ENCODE data around the gene SOX8. TPM values are rescaled to one million over a fixed set of nuclear protein-coding genes. Genes with fewer than 3 reads are reported as not detected.

SOX8 gene
- polyA plus RNA-seq, 3 donors = not detected

DNA sequence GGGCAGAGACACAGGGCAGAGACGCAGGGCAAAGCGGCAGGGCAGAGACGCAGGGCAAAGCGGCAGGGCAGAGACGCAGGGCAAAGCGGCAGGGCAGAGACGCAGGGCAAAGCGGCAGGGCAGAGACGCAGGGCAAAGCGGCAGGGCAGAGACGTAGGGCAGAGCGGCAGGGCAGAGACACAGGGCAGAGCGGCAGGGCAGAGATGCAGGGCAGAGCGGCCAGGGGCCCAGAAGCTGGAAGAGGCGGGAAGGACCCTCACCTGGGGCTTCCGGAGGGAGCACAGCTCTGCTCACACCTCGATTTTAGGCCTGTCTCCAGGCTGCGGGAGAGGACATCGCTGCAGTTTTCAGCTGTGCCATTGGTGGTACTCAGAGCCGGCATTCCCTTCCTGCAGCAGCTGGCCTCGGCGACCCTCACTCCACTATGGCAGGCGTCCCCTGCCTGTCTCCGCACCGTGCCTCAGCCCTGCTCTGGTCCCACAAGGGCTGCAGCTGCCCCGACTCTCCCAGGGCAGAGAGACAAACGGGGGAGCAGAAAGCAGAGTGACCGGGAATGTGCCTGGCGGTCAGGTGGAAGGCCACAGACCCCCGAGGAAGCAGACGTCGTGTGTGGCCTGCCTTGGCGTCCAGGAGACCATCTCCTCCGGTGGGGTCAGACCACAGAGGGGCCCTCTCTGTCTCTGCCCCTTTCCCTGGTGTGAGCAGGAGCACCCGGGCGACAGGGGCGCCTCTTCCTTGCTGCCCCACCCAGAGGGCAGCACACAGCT lies 29.9 kb downstream of the SOX8 start:
- no peaks in the 10 kb centered on the region for H3K27me3 ChIP-seq (ENCODE audit: control insufficient read depth in 2 of 2, insufficient read depth in 2 of 2, low read length in 2 of 2)
- H3K4me3 ChIP-seq (replicated peaks in 1 of 3; ENCODE audit: low read depth in 2 of 3, low read length in 3 of 3) = no peak overlapping the region
- no peaks in the 10 kb centered on the region for H3K4me1 ChIP-seq (ENCODE audit: control insufficient read depth in 1 of 2, insufficient read depth in 2 of 2, low read length in 2 of 2)
- no peak overlapping the region for H2AFZ ChIP-seq (ENCODE audit: insufficient read depth, low read depth, low read length, poor library complexity, severe bottlenecking)
- no peak overlapping the region for H3K27ac ChIP-seq (ENCODE audit: low read depth in 1 of 2, low read length in 2 of 2)
- intact Hi-C loops (cut with micrococcal nuclease) = no loop called here
- no peak for DNase-seq
- Mint-ChIP-seq H3K27ac (no peak overlapping the region), H3K9me3 (peaks cover 0 to 5% (median 0%) of the 10 kb centered on the region in 7 donors), H3K27me3 (ENCODE audit: low read depth in 3 of 3) (peaks cover 7 to 13% (median 10%) of the 10 kb centered on the region in 3 donors), H3K4me1 (no peaks in the 10 kb centered on the region), H3K4me3 (no peak overlapping the region), H3K36me3 (no peaks in the 10 kb centered on the region)
- H3K36me3 ChIP-seq (replicated peaks in 1 of 2; ENCODE audit: control insufficient read depth in 1 of 2, insufficient read depth in 2 of 2, low read length in 2 of 2) = no peaks in the 10 kb centered on the region
- H3K9me3 ChIP-seq (replicated peaks in 1 of 2; ENCODE audit: control insufficient read depth in 1 of 2, insufficient read depth in 1 of 2, low read length in 2 of 2) = no peaks in the 10 kb centered on the region
- no peaks in the 10 kb centered on the region for H3K79me2 ChIP-seq (ENCODE audit: insufficient read depth, low read length)
- no peak overlapping the region for H3K9ac ChIP-seq (ENCODE audit: insufficient read depth, low read length, poor library complexity, severe bottlenecking)
- H4K20me1 ChIP-seq (ENCODE audit: insufficient read depth, low read length) = no peaks in the 10 kb centered on the region
- 93% methylated on average over 37 of the region's 37 CpGs for WGBS (ENCODE audit: insufficient coverage)
- TF ChIP-seq, protein P1, sequence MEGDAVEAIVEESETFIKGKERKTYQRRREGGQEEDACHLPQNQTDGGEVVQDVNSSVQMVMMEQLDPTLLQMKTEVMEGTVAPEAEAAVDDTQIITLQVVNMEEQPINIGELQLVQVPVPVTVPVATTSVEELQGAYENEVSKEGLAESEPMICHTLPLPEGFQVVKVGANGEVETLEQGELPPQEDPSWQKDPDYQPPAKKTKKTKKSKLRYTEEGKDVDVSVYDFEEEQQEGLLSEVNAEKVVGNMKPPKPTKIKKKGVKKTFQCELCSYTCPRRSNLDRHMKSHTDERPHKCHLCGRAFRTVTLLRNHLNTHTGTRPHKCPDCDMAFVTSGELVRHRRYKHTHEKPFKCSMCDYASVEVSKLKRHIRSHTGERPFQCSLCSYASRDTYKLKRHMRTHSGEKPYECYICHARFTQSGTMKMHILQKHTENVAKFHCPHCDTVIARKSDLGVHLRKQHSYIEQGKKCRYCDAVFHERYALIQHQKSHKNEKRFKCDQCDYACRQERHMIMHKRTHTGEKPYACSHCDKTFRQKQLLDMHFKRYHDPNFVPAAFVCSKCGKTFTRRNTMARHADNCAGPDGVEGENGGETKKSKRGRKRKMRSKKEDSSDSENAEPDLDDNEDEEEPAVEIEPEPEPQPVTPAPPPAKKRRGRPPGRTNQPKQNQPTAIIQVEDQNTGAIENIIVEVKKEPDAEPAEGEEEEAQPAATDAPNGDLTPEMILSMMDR (IDR thresholded peaks at IDR 0.05) = no peak
- no peak overlapping the region for H3K4me2 ChIP-seq (replicated peaks; ENCODE audit: extremely low read depth, low read length, poor library complexity, severe bottlenecking)

DNA sequence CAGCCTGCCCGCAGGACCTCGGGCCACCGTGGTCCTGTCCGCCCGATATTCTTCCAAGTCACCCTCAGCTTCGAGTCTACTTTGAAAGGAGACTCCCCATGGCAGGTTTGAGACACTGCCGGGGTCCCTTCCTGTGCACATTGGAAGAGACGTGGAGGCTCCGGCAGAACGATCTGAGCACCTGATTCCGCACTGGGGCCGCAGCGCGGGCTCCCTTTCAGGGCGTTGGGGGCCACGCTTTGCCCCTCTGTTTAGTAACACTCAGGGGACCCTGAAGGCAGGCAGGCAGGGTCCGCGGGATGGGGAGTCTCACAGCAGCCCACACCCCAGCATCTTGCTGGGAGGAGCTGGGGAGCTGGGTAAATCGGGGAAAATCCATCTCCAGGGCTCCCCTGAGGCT lies 30.6 kb downstream of the SOX8 start:
- Histone ChIP-seq H3K9me3 (replicated peaks in 1 of 2; ENCODE audit: control insufficient read depth in 1 of 2, insufficient read depth in 1 of 2, low read length in 2 of 2) (no peaks in the 10 kb centered on the region), H2AFZ (ENCODE audit: insufficient read depth, low read depth, low read length, poor library complexity, severe bottlenecking) (no peak overlapping the region), H3K4me2 (replicated peaks; ENCODE audit: extremely low read depth, low read length, poor library complexity, severe bottlenecking) (no peak overlapping the region), H3K4me1 (ENCODE audit: control insufficient read depth in 1 of 2, insufficient read depth in 2 of 2, low read length in 2 of 2) (no peaks in the 10 kb centered on the region), H3K79me2 (ENCODE audit: insufficient read depth, low read length) (no peaks in the 10 kb centered on the region), H3K36me3 (replicated peaks in 1 of 2; ENCODE audit: control insufficient read depth in 1 of 2, insufficient read depth in 2 of 2, low read length in 2 of 2) (no peaks in the 10 kb centered on the region), H4K20me1 (ENCODE audit: insufficient read depth, low read length) (no peaks in the 10 kb centered on the region), H3K4me3 (replicated peaks in 1 of 3; ENCODE audit: low read depth in 2 of 3, low read length in 3 of 3) (no peak overlapping the region), H3K9ac (ENCODE audit: insufficient read depth, low read length, poor library complexity, severe bottlenecking) (no peak overlapping the region), H3K27me3 (ENCODE audit: control insufficient read depth in 2 of 2, insufficient read depth in 2 of 2, low read length in 2 of 2) (no peaks in the 10 kb centered on the region), H3K27ac (ENCODE audit: low read depth in 1 of 2, low read length in 2 of 2) (no peak overlapping the region)
- 95% methylated on average over 16 of the region's 19 CpGs for WGBS (ENCODE audit: insufficient coverage)
- Mint-ChIP-seq H3K27me3 (ENCODE audit: low read depth in 3 of 3) (peaks cover 7 to 13% (median 10%) of the 10 kb centered on the region in 3 donors), H3K4me1 (no peaks in the 10 kb centered on the region), H3K4me3 (no peak overlapping the region), H3K27ac (no peak overlapping the region), H3K9me3 (peaks cover 0 to 5% (median 0%) of the 10 kb centered on the region in 7 donors), H3K36me3 (no peaks in the 10 kb centered on the region)
- intact Hi-C loops (cut with micrococcal nuclease) = no loop called here
- TF ChIP-seq, protein P1 (IDR thresholded peaks at IDR 0.05) = no peak
- DNase-seq = no peak
